HepG2 (cell line): ENCODE data around the gene ASB3. TPM values are rescaled to one million over a fixed set of nuclear protein-coding genes. Genes with fewer than 3 reads are reported as not detected.

Experiments used
- ATAC-seq: fragments of 200-7000 bp; cut with Tn5 transposase; 3 replicates; pipeline ENCODE4 v1.9.1; 2020; ENCODE audit warnings: mild to moderate bottlenecking, moderate library complexity
- BruUV-seq: library from RNA; stranded (reverse); fragments of 400-500 nt; replicated peaks from 2 replicates; lab custom pipeline; 2021; lab: Mats Ljungman, UMichigan
- CTCF ChIA-PET: fragments of 300-600 bp; formaldehyde crosslinking; extraction: SDS; loops from one replicate; lab custom pipeline; 2021; ENCODE audit warnings: low total read pairs, inconsistent platforms, low intra/inter-chr PET ratio; lab: Yijun Ruan, JAX
- POLR2A ChIA-PET: fragments of 350-600 bp; sonication (Branson Sonifier 250); formaldehyde crosslinking; loops from one replicate; lab custom pipeline; 2020; ENCODE audit warnings: antibody characterized with exemption, inconsistent platforms; lab: Yijun Ruan, JAX
- DNase-seq: peaks from one replicate; pipeline ENCODE4 v3.0.0-alpha.2; 2015; ENCODE audit warnings: low spot score
- FAIRE-seq: peaks from 3 replicates; lab custom pipeline; 2011; peaks lifted over from hg19 to GRCh38; lab: Jason Lieb, UNC
- H2AFZ ChIP-seq: one replicate; pipeline ENCODE4 v1.6.1; 2011; ENCODE audit warnings: low read length, inconsistent platforms
- H3K27ac ChIP-seq: fragments of 300-600 bp; 3 replicates; pipeline ENCODE4 v1.8.0; 2011; ENCODE audit warnings: mixed run types, mild to moderate bottlenecking, mixed read lengths, low read length, inconsistent platforms; ENCODE audit not compliant: insufficient read depth; ENCODE audit errors: extremely low read length
- H3K27me3 ChIP-seq, 2 experiments: fragments of 200-600 bp in 1 of 2; 2 replicates in 1 of 2; 3 replicates in 1 of 2; pipeline versions ENCODE4 v1.6.0 to v1.8.0; 2011; ENCODE audit warnings: low read length in 2 of 2, mild to moderate bottlenecking in 2 of 2, moderate library complexity in 2 of 2, inconsistent platforms in 1 of 2; ENCODE audit not compliant: insufficient read depth in 2 of 2, control insufficient read depth in 1 of 2
- H3K36me3 ChIP-seq, 2 experiments: fragments of 200-600 bp in 1 of 2; replicated peaks in 1 of 2; 2 replicates in 1 of 2; 3 replicates in 1 of 2; pipeline versions ENCODE4 v1.5.1 to v1.8.0; 2011; ENCODE audit warnings: low read length in 2 of 2, inconsistent platforms in 1 of 2; ENCODE audit not compliant: insufficient read depth in 2 of 2, control insufficient read depth in 1 of 2
- H3K4me1 ChIP-seq: 2 replicates; pipeline ENCODE4 v1.5.1; 2012; ENCODE audit warnings: low read length, inconsistent platforms; ENCODE audit not compliant: insufficient read depth
- H3K4me2 ChIP-seq: 2 replicates; pipeline ENCODE4 v1.6.0; 2011; ENCODE audit warnings: low read depth, low read length, inconsistent platforms
- H3K4me3 ChIP-seq, 3 experiments: fragments of 200-600 bp in 1 of 3; sonication (generic), shearing (Covaris generic) in 1 of 3; replicated peaks in 1 of 3; 2 replicates each; pipeline ENCODE4 v1.5.1; 2011 to 2016; ENCODE audit warnings: low read length in 3 of 3, inconsistent platforms in 2 of 3, low read depth in 2 of 3, mild to moderate bottlenecking in 2 of 3, control low read depth in 1 of 3, mixed read lengths in 1 of 3; ENCODE audit not compliant: insufficient read depth in 1 of 3
- H3K79me2 ChIP-seq: one replicate; pipeline ENCODE4 v1.6.1; 2011; ENCODE audit warnings: low read length, inconsistent platforms; ENCODE audit not compliant: insufficient read depth
- H3K9ac ChIP-seq: 2 replicates; pipeline ENCODE4 v1.6.0; 2011; ENCODE audit warnings: mild to moderate bottlenecking, low read depth, low read length, inconsistent platforms; ENCODE audit not compliant: insufficient read depth
- H3K9me3 ChIP-seq: 2 replicates; pipeline ENCODE4 v1.5.1; 2012; ENCODE audit warnings: mild to moderate bottlenecking, low read length
- H4K20me1 ChIP-seq: 2 replicates; pipeline ENCODE4 v1.6.0; 2011; ENCODE audit warnings: inconsistent platforms, mild to moderate bottlenecking, low read length, moderate library complexity; ENCODE audit not compliant: insufficient read depth
- ZFP36 ChIP-seq: fragments of 150-350 bp; IDR thresholded peaks from 2 replicates; pipeline ENCODE4 v1.6.1; 2018; ENCODE audit warnings: borderline replicate concordance, low read length, low read depth; ENCODE audit not compliant: partially characterized antibody
- in situ Hi-C: cut with HindIII; loops from 2 replicates; pipeline ENCODE4 v1.10.0; 2017; ENCODE audit warnings: low pct_unique_long_range_greater_than_20kb; ENCODE audit not compliant: extremely low pct_ligation_motif_present
- intact Hi-C: fragments of 100-400 bp; cut with micrococcal nuclease; formaldehyde crosslinking; loops from one replicate; pipeline ENCODE4 v1.10.0; 2022; ENCODE audit not compliant: unreplicated experiment
- polyA plus RNA-seq, 8 experiments: library from polyadenylated mRNA; depleted of rRNA in 3 of 8; stranded (reverse) in 7 of 8; unstranded in 1 of 8; fragments of >200 nt; fragmentation: Illumina TruSeq in 4 of 8; extraction: Trizol in 4 of 8; gene quantifications; 2 replicates each; pipeline versions ENCODE4 v1.2.1 to v1.2.3, GENCODE V29; 2011 to 2016; ENCODE audit warnings: low read depth in 4 of 8, missing spikeins in 1 of 8, mixed read lengths in 1 of 8; ENCODE audit not compliant: insufficient read depth in 1 of 8
- total RNA-seq, 5 experiments: library from RNA; depleted of rRNA; stranded (reverse); fragments of >200 nt; fragmentation: Illumina TruSeq; extraction: Trizol; gene quantifications; 2 replicates each; pipeline ENCODE4 v1.2.3, GENCODE V29; 2016; ENCODE audit warnings: low read depth in 1 of 5
- TF ChIP-seq, protein P1 (sequence below): sonication (generic); formaldehyde crosslinking; IDR thresholded peaks from 2 replicates; pipeline ENCODE4 v1.5.0; 2020; ENCODE audit warnings: missing genetic modification reagents, mild to moderate bottlenecking, borderline replicate concordance
- TF ChIP-seq, protein P2 (sequence below): sonication (generic); formaldehyde crosslinking; IDR thresholded peaks from 2 replicates; pipeline ENCODE4 v1.4.0; 2020; ENCODE audit warnings: missing genetic modification reagents, mild to moderate bottlenecking, borderline replicate concordance
- TF ChIP-seq, protein P3 (sequence below): IDR thresholded peaks from 2 replicates; pipeline ENCODE4 v1.6.1; 2016; ENCODE audit warnings: low read depth, missing genetic modification reagents, missing compliant biosample characterization
- TF ChIP-seq, protein P4 (sequence below): sonication (generic); formaldehyde crosslinking; IDR thresholded peaks from 2 replicates; pipeline ENCODE4 v1.8.1; 2022; ENCODE audit warnings: low read depth, mild to moderate bottlenecking, missing genetic modification reagents

Gene ASB3
- total and polyA plus RNA-seq, 2 of the 13 experiments (the other 11 are each of a cell fraction or from before 2014, with no cell fraction given) = 40.1 to 41.8 TPM

DNA sequence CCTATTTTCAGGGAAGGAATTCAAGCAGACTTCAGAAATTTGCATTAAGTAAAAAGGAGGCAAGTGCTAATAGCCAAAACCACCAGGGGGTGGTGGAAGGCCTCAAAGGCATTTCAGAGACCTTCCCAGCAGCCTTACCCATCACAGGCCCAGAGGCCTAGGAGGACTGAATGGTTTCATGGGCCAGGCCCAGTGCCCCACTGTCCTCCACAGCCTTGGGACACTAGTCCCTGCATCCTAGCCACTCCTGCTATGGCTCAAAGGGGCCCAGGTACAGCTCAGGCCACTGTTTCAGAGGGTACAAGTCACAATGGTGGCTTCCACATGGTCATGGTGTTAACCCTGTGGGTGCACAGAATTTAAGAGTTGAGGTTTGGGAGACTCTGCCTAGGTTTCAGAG, 77.8 kb downstream of the ASB3 start:
- CTCF ChIA-PET = no interaction called here
- FAIRE-seq = no peak
- in situ Hi-C loops = no loop called here
- TF ChIP-seq, protein P1, sequence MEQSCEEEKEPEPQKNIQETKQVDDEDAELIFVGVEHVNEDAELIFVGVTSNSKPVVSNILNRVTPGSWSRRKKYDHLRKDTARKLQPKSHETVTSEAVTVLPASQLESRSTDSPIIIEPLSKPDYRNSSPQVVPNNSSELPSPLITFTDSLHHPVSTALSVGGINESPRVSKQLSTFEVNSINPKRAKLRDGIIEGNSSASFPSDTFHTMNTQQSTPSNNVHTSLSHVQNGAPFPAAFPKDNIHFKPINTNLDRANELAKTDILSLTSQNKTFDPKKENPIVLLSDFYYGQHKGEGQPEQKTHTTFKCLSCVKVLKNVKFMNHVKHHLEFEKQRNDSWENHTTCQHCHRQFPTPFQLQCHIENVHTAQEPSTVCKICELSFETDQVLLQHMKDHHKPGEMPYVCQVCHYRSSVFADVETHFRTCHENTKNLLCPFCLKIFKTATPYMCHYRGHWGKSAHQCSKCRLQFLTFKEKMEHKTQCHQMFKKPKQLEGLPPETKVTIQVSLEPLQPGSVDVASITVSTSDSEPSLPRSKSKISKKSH = 0 out of 2 replicates have a peak, but pooled peaks have one; percentile 49
- peak; percentile 46 for TF ChIP-seq ZFP36
- TF ChIP-seq, protein P2, sequence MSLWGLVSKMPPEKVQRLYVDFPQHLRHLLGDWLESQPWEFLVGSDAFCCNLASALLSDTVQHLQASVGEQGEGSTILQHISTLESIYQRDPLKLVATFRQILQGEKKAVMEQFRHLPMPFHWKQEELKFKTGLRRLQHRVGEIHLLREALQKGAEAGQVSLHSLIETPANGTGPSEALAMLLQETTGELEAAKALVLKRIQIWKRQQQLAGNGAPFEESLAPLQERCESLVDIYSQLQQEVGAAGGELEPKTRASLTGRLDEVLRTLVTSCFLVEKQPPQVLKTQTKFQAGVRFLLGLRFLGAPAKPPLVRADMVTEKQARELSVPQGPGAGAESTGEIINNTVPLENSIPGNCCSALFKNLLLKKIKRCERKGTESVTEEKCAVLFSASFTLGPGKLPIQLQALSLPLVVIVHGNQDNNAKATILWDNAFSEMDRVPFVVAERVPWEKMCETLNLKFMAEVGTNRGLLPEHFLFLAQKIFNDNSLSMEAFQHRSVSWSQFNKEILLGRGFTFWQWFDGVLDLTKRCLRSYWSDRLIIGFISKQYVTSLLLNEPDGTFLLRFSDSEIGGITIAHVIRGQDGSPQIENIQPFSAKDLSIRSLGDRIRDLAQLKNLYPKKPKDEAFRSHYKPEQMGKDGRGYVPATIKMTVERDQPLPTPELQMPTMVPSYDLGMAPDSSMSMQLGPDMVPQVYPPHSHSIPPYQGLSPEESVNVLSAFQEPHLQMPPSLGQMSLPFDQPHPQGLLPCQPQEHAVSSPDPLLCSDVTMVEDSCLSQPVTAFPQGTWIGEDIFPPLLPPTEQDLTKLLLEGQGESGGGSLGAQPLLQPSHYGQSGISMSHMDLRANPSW = no peak
- TF ChIP-seq, protein P3, sequence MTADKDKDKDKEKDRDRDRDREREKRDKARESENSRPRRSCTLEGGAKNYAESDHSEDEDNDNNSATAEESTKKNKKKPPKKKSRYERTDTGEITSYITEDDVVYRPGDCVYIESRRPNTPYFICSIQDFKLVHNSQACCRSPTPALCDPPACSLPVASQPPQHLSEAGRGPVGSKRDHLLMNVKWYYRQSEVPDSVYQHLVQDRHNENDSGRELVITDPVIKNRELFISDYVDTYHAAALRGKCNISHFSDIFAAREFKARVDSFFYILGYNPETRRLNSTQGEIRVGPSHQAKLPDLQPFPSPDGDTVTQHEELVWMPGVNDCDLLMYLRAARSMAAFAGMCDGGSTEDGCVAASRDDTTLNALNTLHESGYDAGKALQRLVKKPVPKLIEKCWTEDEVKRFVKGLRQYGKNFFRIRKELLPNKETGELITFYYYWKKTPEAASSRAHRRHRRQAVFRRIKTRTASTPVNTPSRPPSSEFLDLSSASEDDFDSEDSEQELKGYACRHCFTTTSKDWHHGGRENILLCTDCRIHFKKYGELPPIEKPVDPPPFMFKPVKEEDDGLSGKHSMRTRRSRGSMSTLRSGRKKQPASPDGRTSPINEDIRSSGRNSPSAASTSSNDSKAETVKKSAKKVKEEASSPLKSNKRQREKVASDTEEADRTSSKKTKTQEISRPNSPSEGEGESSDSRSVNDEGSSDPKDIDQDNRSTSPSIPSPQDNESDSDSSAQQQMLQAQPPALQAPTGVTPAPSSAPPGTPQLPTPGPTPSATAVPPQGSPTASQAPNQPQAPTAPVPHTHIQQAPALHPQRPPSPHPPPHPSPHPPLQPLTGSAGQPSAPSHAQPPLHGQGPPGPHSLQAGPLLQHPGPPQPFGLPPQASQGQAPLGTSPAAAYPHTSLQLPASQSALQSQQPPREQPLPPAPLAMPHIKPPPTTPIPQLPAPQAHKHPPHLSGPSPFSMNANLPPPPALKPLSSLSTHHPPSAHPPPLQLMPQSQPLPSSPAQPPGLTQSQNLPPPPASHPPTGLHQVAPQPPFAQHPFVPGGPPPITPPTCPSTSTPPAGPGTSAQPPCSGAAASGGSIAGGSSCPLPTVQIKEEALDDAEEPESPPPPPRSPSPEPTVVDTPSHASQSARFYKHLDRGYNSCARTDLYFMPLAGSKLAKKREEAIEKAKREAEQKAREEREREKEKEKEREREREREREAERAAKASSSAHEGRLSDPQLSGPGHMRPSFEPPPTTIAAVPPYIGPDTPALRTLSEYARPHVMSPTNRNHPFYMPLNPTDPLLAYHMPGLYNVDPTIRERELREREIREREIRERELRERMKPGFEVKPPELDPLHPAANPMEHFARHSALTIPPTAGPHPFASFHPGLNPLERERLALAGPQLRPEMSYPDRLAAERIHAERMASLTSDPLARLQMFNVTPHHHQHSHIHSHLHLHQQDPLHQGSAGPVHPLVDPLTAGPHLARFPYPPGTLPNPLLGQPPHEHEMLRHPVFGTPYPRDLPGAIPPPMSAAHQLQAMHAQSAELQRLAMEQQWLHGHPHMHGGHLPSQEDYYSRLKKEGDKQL = no peak
- TF ChIP-seq, protein P4, sequence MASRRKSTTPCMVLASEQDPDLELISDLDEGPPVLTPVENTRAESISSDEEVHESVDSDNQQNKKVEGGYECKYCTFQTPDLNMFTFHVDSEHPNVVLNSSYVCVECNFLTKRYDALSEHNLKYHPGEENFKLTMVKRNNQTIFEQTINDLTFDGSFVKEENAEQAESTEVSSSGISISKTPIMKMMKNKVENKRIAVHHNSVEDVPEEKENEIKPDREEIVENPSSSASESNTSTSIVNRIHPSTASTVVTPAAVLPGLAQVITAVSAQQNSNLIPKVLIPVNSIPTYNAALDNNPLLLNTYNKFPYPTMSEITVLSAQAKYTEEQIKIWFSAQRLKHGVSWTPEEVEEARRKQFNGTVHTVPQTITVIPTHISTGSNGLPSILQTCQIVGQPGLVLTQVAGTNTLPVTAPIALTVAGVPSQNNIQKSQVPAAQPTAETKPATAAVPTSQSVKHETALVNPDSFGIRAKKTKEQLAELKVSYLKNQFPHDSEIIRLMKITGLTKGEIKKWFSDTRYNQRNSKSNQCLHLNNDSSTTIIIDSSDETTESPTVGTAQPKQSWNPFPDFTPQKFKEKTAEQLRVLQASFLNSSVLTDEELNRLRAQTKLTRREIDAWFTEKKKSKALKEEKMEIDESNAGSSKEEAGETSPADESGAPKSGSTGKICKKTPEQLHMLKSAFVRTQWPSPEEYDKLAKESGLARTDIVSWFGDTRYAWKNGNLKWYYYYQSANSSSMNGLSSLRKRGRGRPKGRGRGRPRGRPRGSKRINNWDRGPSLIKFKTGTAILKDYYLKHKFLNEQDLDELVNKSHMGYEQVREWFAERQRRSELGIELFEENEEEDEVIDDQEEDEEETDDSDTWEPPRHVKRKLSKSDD = no peak

More for the DNA sequence above, 77.8 kb downstream of the ASB3 start:
- ATAC-seq (no peak), DNase-seq (no peak)
- no peaks in the 10 kb centered on the region for H3K27me3 ChIP-seq
- H3K79me2 ChIP-seq = no peaks in the 10 kb centered on the region
- no peak overlapping the region for H3K4me3 ChIP-seq
- H3K36me3 ChIP-seq = peaks cover 23 to 49% of the 10 kb centered on the region in 2 experiments
- H3K27ac ChIP-seq = no peak overlapping the region
- no TSS peak for BruUV-seq
- H3K9me3 ChIP-seq = peaks cover 16% of the 10 kb centered on the region
- no peak overlapping the region for H3K9ac ChIP-seq
- H2AFZ ChIP-seq = no peak overlapping the region
- intact Hi-C loops = no loop called here
- no peaks in the 10 kb centered on the region for H3K4me1 ChIP-seq
- no peaks in the 10 kb centered on the region for H4K20me1 ChIP-seq
- POLR2A ChIA-PET = no interaction called here
- no peak overlapping the region for H3K4me2 ChIP-seq
